ENCODE data around the gene CTNND2.

GRCh38 chr5:11468334-11469039, 435.8 kb downstream of the CTNND2 start:
- no peak for TF ChIP-seq ZNF558 (tag by site-specific recombination; IDR thresholded peaks at IDR 0.05)
- TF ChIP-seq CTCF (tag by site-specific recombination; IDR thresholded peaks at IDR 0.05) = no peak
- TF ChIP-seq ZBTB44 (tag by site-specific recombination; IDR thresholded peaks at IDR 0.05) = no peak
- TF ChIP-seq ZNF292 (tag by site-specific recombination; IDR thresholded peaks at IDR 0.05; ENCODE audit: borderline replicate concordance, low read depth) = no peak
- TF ChIP-seq YY1 (tag by site-specific recombination; IDR thresholded peaks at IDR 0.05) = no peak
- TF ChIP-seq ZNF354C (tag by site-specific recombination; IDR thresholded peaks at IDR 0.05; ENCODE audit: borderline replicate concordance, low read depth) = no peak
- TF ChIP-seq INSM2 (tag by site-specific recombination; IDR thresholded peaks at IDR 0.05) = no peak
